H9 (cell line): ENCODE measurements around the gene CYFIP1. TPM values are rescaled to one million over a fixed set of nuclear protein-coding genes. Genes with fewer than 3 reads are reported as not detected.
A peak's percentile ranks its signal among the peaks of the same experiment; 100 is the strongest.

Source experiments
- DNase-seq: peaks from one replicate; pipeline ENCODE4 v3.0.0-alpha.2; 2017
- H2AFZ ChIP-seq: one replicate; pipeline ENCODE4 v1.6.1; 2013; ENCODE audit warnings: mild to moderate bottlenecking, low read length, control low read depth, moderate library complexity
- H2AK5ac ChIP-seq: 2 replicates; pipeline ENCODE4 v1.6.1; 2013; ENCODE audit warnings: low read length, control low read depth, mixed read lengths; ENCODE audit not compliant: insufficient read length
- H2BK120ac ChIP-seq: one replicate; pipeline ENCODE4 v1.6.1; 2013; ENCODE audit warnings: low read depth, mild to moderate bottlenecking, low read length, control low read depth, inconsistent platforms; ENCODE audit not compliant: poor library complexity, severe bottlenecking
- H2BK12ac ChIP-seq: 2 replicates; pipeline ENCODE4 v1.6.1; 2013; ENCODE audit warnings: low read length, control low read depth, mixed read lengths, low read depth; ENCODE audit not compliant: insufficient read length
- H2BK15ac ChIP-seq: 2 replicates; pipeline ENCODE4 v1.6.1; 2013; ENCODE audit warnings: low read depth, low read length, control low read depth
- H2BK20ac ChIP-seq: one replicate; pipeline ENCODE4 v1.6.1; 2013; ENCODE audit warnings: low read depth, mild to moderate bottlenecking, low read length, control low read depth, inconsistent platforms; ENCODE audit not compliant: poor library complexity, severe bottlenecking
- H2BK5ac ChIP-seq: 2 replicates; pipeline ENCODE4 v1.6.1; 2013; ENCODE audit warnings: low read length, control low read depth, mixed read lengths; ENCODE audit not compliant: insufficient read length
- H3K14ac ChIP-seq: 2 replicates; pipeline ENCODE4 v1.6.1; 2013; ENCODE audit warnings: low read length, control low read depth; ENCODE audit not compliant: insufficient read depth
- H3K18ac ChIP-seq: 2 replicates; pipeline ENCODE4 v1.6.1; 2013; ENCODE audit warnings: low read depth, mild to moderate bottlenecking, mixed read lengths, low read length, control low read depth; ENCODE audit not compliant: insufficient read length
- H3K23ac ChIP-seq: 2 replicates; pipeline ENCODE4 v1.6.1; 2013; ENCODE audit warnings: low read length, control low read depth, mixed read lengths, low read depth; ENCODE audit not compliant: insufficient read length
- H3K23me2 ChIP-seq: 2 replicates; pipeline ENCODE4 v1.6.1; 2013; ENCODE audit warnings: low read depth, mild to moderate bottlenecking, mixed read lengths, low read length, control low read depth; ENCODE audit not compliant: insufficient read length, poor library complexity, severe bottlenecking
- H3K27ac ChIP-seq: 2 replicates; pipeline ENCODE4 v1.5.1; 2013; ENCODE audit warnings: low read length, control low read depth, mixed read lengths, low read depth; ENCODE audit not compliant: insufficient read length
- H3K27me3 ChIP-seq: 2 replicates; pipeline ENCODE4 v1.6.1; 2013; ENCODE audit warnings: low read length, control low read depth, inconsistent platforms; ENCODE audit not compliant: insufficient read depth
- H3K4ac ChIP-seq: 2 replicates; pipeline ENCODE4 v1.6.1; 2013; ENCODE audit warnings: low read depth, mild to moderate bottlenecking, control low read depth, inconsistent platforms, low read length, moderate library complexity
- H3K4me1 ChIP-seq: 2 replicates; pipeline ENCODE4 v1.6.1; 2013; ENCODE audit warnings: low read length, control low read depth, inconsistent platforms; ENCODE audit not compliant: insufficient read depth
- H3K4me2 ChIP-seq: 2 replicates; pipeline ENCODE4 v1.6.1; 2013; ENCODE audit warnings: low read length, control low read depth, mixed read lengths; ENCODE audit not compliant: insufficient read length, insufficient read depth
- H3K56ac ChIP-seq: 2 replicates; pipeline ENCODE4 v1.6.1; 2013; ENCODE audit warnings: low read depth, mild to moderate bottlenecking, mixed read lengths, low read length, control low read depth; ENCODE audit not compliant: insufficient read length
- H3K79me1 ChIP-seq: 2 replicates; pipeline ENCODE4 v1.6.1; 2013; ENCODE audit warnings: low read depth, mild to moderate bottlenecking, moderate library complexity, low read length, control low read depth, inconsistent platforms; ENCODE audit not compliant: insufficient read depth, poor library complexity, severe bottlenecking
- H3K79me2 ChIP-seq: 2 replicates; pipeline ENCODE4 v1.6.1; 2013; ENCODE audit warnings: low read length, control low read depth, inconsistent platforms; ENCODE audit not compliant: insufficient read depth
- H3K9ac ChIP-seq: 2 replicates; pipeline ENCODE4 v1.6.1; 2013; ENCODE audit warnings: low read length, control low read depth, mixed read lengths; ENCODE audit not compliant: insufficient read length; ENCODE audit errors: extremely low read depth
- H3K9me3 ChIP-seq: one replicate; pipeline ENCODE4 v1.6.1; 2013; ENCODE audit warnings: low read depth, low read length, inconsistent platforms; ENCODE audit not compliant: control insufficient read depth
- H3T11ph ChIP-seq: one replicate; pipeline ENCODE4 v1.6.1; 2013; ENCODE audit warnings: mild to moderate bottlenecking, low read length, control low read depth, inconsistent platforms
- H4K20me1 ChIP-seq: one replicate; pipeline ENCODE4 v1.6.1; 2013; ENCODE audit not compliant: control insufficient read depth, insufficient read length, insufficient read depth
- H4K5ac ChIP-seq: 2 replicates; pipeline ENCODE4 v1.6.1; 2013; ENCODE audit warnings: low read depth, mild to moderate bottlenecking, mixed read lengths, low read length, control low read depth; ENCODE audit not compliant: insufficient read length
- H4K8ac ChIP-seq: replicated peaks from 2 replicates; pipeline ENCODE4 v1.6.1; 2013; ENCODE audit warnings: low read length, control low read depth, mixed read lengths, low read depth; ENCODE audit not compliant: insufficient read length
- H4K91ac ChIP-seq: 2 replicates; pipeline ENCODE4 v1.6.1; 2013; ENCODE audit warnings: low read depth, mild to moderate bottlenecking, moderate library complexity, mixed read lengths, low read length, control low read depth; ENCODE audit not compliant: insufficient read length
- H3K27ac Mint-ChIP-seq, 3 experiments: 2 replicates in 2 of 3; 3 replicates in 1 of 3; pipeline ENCODE4 v1.8.0; 2020 to 2021; ENCODE audit warnings: mixed read lengths in 3 of 3, mild to moderate bottlenecking in 1 of 3, moderate library complexity in 1 of 3
- H3K27me3 Mint-ChIP-seq: 2 replicates; pipeline ENCODE4 v1.8.0; 2021; ENCODE audit warnings: low read depth, mild to moderate bottlenecking, moderate library complexity, mixed read lengths
- H3K36me3 Mint-ChIP-seq, 3 experiments: 2 replicates in 2 of 3; 3 replicates in 1 of 3; pipeline ENCODE4 v1.8.0; 2020 to 2021; ENCODE audit warnings: low read depth in 3 of 3, mixed read lengths in 3 of 3; ENCODE audit not compliant: insufficient read depth in 1 of 3
- H3K4me1 Mint-ChIP-seq, 2 experiments: 2 replicates each; pipeline ENCODE4 v1.8.0; 2020; ENCODE audit warnings: mixed read lengths in 2 of 2
- H3K4me3 Mint-ChIP-seq, 2 experiments: 2 replicates in 1 of 2; 3 replicates in 1 of 2; pipeline ENCODE4 v1.8.0; 2020 to 2021; ENCODE audit warnings: mild to moderate bottlenecking in 2 of 2, mixed read lengths in 2 of 2, moderate library complexity in 1 of 2
- H3K9me3 Mint-ChIP-seq, 2 experiments: 2 replicates in 1 of 2; 3 replicates in 1 of 2; pipeline ENCODE4 v1.8.0; 2020; ENCODE audit warnings: mild to moderate bottlenecking in 2 of 2, mixed read lengths in 2 of 2, moderate library complexity in 1 of 2
- WGBS: extraction: QIAGEN DNeasy Blood & Tissue Kit; methylation state at CpG from one replicate; pipeline ENCODE4 v1.1.7; 2013; ENCODE audit warnings: missing lambda C conversion rate, low lambda C conversion rate, mixed read lengths; ENCODE audit not compliant: insufficient read length; ENCODE audit errors: extremely low coverage; 5-methylcytosine and 5-hydroxymethylcytosine counted together
- total RNA-seq: library from RNA; stranded (reverse); gene quantifications from 2 replicates; pipeline ENCODE4 v1.2.1, GENCODE V29; 2021
- TF ChIP-seq, protein P1 (sequence below): fragments of 200-600 bp; sonication (generic); conservative IDR thresholded peaks from 3 replicates; pipeline ENCODE4 v1.8.0; 2021; ENCODE audit warnings: antibody characterized with exemption, mild to moderate bottlenecking

Gene CYFIP1
- total RNA-seq, 1 experiment from 2014 or later, result 71.2 TPM

DNA sequence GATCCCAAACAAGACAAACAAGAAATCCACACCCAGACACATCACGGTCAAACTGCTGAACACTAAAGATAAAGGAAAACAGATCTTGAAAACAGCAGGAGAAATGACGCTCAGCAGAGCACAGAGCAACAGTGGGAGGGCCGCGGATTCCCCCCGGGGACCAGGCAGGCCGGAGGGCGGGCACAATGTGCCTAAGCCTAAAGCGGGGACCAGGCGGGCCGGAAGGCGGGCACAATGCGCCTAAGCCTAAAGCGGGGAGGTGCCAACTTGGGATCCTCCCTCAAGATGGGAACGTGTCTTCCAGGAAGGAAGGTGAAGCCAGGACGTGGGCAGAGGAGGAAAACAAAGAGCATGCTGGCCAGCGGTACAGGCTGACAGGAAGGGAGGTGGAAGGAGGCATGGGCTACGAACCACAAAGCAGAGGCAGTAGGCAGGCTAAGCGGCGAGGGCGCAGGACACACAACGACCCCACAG, 31.1 kb downstream of the CYFIP1 start:
- Histone ChIP-seq H4K91ac (no peak overlapping the region), H3K9ac (no peak overlapping the region), H3K4ac (no peak overlapping the region), H4K8ac (no peak overlapping the region), H2BK120ac (no peak overlapping the region), H3K79me1 (no peaks in the 10 kb centered on the region), H3K27me3 (peaks cover 2% of the 10 kb centered on the region; the same call in 1 of the 2 replicates), H3K9me3 (no peaks in the 10 kb centered on the region), H3K14ac (no peak overlapping the region; the same call in 1 of the 2 replicates), H2AK5ac (no peak overlapping the region), H3K4me2 (peak overlapping the region; percentile 1), H3K23ac (no peak overlapping the region), H4K5ac (no peak overlapping the region), H2AFZ (no peak overlapping the region), H3T11ph (no peak overlapping the region), H3K56ac (no peak overlapping the region), H2BK12ac (no peak overlapping the region), H2BK5ac (no peak overlapping the region), H3K4me1 (no peaks in the 10 kb centered on the region; the same call in 1 of the 2 replicates), H3K27ac (no peak overlapping the region), H3K23me2 (no peaks in the 10 kb centered on the region), H4K20me1 (no peaks in the 10 kb centered on the region), H2BK20ac (no peak overlapping the region), H3K18ac (no peak overlapping the region), H2BK15ac (no peak overlapping the region), H3K79me2 (no peaks in the 10 kb centered on the region; the same call in 1 of the 2 replicates)
- TF ChIP-seq, protein P1, sequence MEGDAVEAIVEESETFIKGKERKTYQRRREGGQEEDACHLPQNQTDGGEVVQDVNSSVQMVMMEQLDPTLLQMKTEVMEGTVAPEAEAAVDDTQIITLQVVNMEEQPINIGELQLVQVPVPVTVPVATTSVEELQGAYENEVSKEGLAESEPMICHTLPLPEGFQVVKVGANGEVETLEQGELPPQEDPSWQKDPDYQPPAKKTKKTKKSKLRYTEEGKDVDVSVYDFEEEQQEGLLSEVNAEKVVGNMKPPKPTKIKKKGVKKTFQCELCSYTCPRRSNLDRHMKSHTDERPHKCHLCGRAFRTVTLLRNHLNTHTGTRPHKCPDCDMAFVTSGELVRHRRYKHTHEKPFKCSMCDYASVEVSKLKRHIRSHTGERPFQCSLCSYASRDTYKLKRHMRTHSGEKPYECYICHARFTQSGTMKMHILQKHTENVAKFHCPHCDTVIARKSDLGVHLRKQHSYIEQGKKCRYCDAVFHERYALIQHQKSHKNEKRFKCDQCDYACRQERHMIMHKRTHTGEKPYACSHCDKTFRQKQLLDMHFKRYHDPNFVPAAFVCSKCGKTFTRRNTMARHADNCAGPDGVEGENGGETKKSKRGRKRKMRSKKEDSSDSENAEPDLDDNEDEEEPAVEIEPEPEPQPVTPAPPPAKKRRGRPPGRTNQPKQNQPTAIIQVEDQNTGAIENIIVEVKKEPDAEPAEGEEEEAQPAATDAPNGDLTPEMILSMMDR, result no peak
- DNase-seq, result peak; percentile 81
- Mint-ChIP-seq H3K36me3 (peaks cover 0 to 8% (median 2%) of the 10 kb centered on the region in 3 experiments; a peak in 3 of 7 replicates), H3K9me3 (peaks cover 0 to 3% of the 10 kb centered on the region in 2 experiments; a peak in 1 of 5 replicates), H3K4me3 (peak overlapping the region in 1 of 2 experiments; percentile 18; a peak in 2 of 5 replicates), H3K27me3 (peaks cover 47% of the 10 kb centered on the region), H3K27ac (peak overlapping the region in 1 of 3 experiments; percentile 26; a peak in 1 of 7 replicates), H3K4me1 (peaks cover 34 to 40% of the 10 kb centered on the region in 2 experiments)
- WGBS, result no CpG with 5 or more reads among the region's 21 CpGs
